H1 (cell line): ENCODE data around the gene LRRTM4. TPM values are rescaled to one million over a fixed set of nuclear protein-coding genes. Genes with fewer than 3 reads are reported as not detected.

Experiments used
- BACH1 ChIP-seq: IDR thresholded peaks from 2 replicates; pipeline ENCODE4 v1.6.1; 2012; ENCODE audit warnings: low read length, improper control_type of control experiment
- CEBPB ChIP-seq: IDR thresholded peaks from 2 replicates; pipeline ENCODE4 v1.6.1; 2012; ENCODE audit warnings: low read depth, low read length
- CHD1 ChIP-seq: IDR thresholded peaks from 2 replicates; pipeline ENCODE4 v1.6.1; 2012; ENCODE audit warnings: low read depth, low read length, improper control_type of control experiment
- NANOG ChIP-seq: IDR thresholded peaks from 2 replicates; pipeline ENCODE4 v1.6.1; 2011; ENCODE audit warnings: low read length, low read depth, mild to moderate bottlenecking, inconsistent platforms; ENCODE audit not compliant: insufficient read depth, poor library complexity, severe bottlenecking
- RAD21 ChIP-seq, 2 experiments: IDR thresholded peaks in 1 of 2; conservative IDR thresholded peaks in 1 of 2; 2 replicates each; pipeline ENCODE4 v1.6.1; 2011; ENCODE audit warnings: low read depth in 2 of 2, low read length in 2 of 2, improper control_type of control experiment in 1 of 2, inconsistent platforms in 1 of 2, mild to moderate bottlenecking in 1 of 2, moderate library complexity in 1 of 2
- RFX5 ChIP-seq: IDR thresholded peaks from 2 replicates; pipeline ENCODE4 v1.6.1; 2011; ENCODE audit warnings: low read depth, low read length, improper control_type of control experiment, borderline replicate concordance
- SP1 ChIP-seq: IDR thresholded peaks from 2 replicates; pipeline ENCODE4 v1.6.1; 2011; ENCODE audit warnings: low read depth, low read length
- SUZ12 ChIP-seq: fragments of 200-600 bp; sonication (generic); IDR thresholded peaks from 2 replicates; pipeline ENCODE4 v1.6.1; 2012; ENCODE audit warnings: mild to moderate bottlenecking, inconsistent platforms, low read length, moderate library complexity, mixed read lengths
- TCF12 ChIP-seq: IDR thresholded peaks from 2 replicates; pipeline ENCODE4 v1.6.1; 2011; ENCODE audit warnings: low read depth, mild to moderate bottlenecking, low read length
- polyA plus RNA-seq, 7 experiments: library from polyadenylated mRNA; depleted of rRNA in 3 of 7; stranded (reverse) in 5 of 7; unstranded in 2 of 7; fragments of >200 nt in 5 of 7; fragments of 200-250 nt in 2 of 7; gene quantifications; 1 replicate in 5 of 7; 2 replicates in 1 of 7; 4 replicates in 1 of 7; pipeline versions ENCODE4 v1.2.1 to v1.2.3, GENCODE V29; 2011 to 2013; ENCODE audit warnings: missing spikeins in 2 of 7, mixed read lengths in 2 of 7
- total RNA-seq: library from RNA; stranded (reverse); fragmentation: NEBNext Ultra II Directional; extraction: Animal tissue kit (Norgen Biotek cat#: 25700); gene quantifications from 2 replicates; pipeline ENCODE4 v1.2.1, GENCODE V29; 2021
- TF ChIP-seq, protein P1 (sequence below): fragments of 300-600 bp; sonication (generic); IDR thresholded peaks from 2 replicates; pipeline ENCODE4 v1.7.1; 2012; ENCODE audit warnings: low read length, moderate library complexity, mild to moderate bottlenecking, inconsistent platforms; ENCODE audit not compliant: insufficient replicate concordance

Gene LRRTM4
- total and polyA plus RNA-seq, 2 of the 8 experiments (the other 6 are each of a cell fraction or from before 2014, with no cell fraction given) = 3.6 to 9.5 TPM

DNA sequence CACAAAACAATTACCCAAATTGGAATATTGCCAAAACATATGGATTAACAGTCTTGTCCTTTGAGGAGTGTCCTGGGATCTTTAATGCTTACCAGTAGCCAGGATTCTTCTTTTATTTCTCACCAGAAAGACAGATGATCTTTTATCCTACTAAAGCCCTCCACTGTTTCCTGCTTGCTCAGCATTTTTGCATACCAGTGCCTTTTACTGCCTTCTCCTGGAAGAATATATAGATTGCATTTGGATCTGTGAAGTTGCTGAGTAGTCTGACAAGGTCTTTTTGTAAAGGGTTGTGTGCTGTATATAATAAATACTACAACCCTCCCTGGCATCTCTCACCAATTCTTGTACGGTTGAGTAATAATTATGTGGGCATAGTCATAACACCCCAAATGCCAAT, 652.2 kb downstream of the LRRTM4 start (continued):
- TF ChIP-seq, protein P1, sequence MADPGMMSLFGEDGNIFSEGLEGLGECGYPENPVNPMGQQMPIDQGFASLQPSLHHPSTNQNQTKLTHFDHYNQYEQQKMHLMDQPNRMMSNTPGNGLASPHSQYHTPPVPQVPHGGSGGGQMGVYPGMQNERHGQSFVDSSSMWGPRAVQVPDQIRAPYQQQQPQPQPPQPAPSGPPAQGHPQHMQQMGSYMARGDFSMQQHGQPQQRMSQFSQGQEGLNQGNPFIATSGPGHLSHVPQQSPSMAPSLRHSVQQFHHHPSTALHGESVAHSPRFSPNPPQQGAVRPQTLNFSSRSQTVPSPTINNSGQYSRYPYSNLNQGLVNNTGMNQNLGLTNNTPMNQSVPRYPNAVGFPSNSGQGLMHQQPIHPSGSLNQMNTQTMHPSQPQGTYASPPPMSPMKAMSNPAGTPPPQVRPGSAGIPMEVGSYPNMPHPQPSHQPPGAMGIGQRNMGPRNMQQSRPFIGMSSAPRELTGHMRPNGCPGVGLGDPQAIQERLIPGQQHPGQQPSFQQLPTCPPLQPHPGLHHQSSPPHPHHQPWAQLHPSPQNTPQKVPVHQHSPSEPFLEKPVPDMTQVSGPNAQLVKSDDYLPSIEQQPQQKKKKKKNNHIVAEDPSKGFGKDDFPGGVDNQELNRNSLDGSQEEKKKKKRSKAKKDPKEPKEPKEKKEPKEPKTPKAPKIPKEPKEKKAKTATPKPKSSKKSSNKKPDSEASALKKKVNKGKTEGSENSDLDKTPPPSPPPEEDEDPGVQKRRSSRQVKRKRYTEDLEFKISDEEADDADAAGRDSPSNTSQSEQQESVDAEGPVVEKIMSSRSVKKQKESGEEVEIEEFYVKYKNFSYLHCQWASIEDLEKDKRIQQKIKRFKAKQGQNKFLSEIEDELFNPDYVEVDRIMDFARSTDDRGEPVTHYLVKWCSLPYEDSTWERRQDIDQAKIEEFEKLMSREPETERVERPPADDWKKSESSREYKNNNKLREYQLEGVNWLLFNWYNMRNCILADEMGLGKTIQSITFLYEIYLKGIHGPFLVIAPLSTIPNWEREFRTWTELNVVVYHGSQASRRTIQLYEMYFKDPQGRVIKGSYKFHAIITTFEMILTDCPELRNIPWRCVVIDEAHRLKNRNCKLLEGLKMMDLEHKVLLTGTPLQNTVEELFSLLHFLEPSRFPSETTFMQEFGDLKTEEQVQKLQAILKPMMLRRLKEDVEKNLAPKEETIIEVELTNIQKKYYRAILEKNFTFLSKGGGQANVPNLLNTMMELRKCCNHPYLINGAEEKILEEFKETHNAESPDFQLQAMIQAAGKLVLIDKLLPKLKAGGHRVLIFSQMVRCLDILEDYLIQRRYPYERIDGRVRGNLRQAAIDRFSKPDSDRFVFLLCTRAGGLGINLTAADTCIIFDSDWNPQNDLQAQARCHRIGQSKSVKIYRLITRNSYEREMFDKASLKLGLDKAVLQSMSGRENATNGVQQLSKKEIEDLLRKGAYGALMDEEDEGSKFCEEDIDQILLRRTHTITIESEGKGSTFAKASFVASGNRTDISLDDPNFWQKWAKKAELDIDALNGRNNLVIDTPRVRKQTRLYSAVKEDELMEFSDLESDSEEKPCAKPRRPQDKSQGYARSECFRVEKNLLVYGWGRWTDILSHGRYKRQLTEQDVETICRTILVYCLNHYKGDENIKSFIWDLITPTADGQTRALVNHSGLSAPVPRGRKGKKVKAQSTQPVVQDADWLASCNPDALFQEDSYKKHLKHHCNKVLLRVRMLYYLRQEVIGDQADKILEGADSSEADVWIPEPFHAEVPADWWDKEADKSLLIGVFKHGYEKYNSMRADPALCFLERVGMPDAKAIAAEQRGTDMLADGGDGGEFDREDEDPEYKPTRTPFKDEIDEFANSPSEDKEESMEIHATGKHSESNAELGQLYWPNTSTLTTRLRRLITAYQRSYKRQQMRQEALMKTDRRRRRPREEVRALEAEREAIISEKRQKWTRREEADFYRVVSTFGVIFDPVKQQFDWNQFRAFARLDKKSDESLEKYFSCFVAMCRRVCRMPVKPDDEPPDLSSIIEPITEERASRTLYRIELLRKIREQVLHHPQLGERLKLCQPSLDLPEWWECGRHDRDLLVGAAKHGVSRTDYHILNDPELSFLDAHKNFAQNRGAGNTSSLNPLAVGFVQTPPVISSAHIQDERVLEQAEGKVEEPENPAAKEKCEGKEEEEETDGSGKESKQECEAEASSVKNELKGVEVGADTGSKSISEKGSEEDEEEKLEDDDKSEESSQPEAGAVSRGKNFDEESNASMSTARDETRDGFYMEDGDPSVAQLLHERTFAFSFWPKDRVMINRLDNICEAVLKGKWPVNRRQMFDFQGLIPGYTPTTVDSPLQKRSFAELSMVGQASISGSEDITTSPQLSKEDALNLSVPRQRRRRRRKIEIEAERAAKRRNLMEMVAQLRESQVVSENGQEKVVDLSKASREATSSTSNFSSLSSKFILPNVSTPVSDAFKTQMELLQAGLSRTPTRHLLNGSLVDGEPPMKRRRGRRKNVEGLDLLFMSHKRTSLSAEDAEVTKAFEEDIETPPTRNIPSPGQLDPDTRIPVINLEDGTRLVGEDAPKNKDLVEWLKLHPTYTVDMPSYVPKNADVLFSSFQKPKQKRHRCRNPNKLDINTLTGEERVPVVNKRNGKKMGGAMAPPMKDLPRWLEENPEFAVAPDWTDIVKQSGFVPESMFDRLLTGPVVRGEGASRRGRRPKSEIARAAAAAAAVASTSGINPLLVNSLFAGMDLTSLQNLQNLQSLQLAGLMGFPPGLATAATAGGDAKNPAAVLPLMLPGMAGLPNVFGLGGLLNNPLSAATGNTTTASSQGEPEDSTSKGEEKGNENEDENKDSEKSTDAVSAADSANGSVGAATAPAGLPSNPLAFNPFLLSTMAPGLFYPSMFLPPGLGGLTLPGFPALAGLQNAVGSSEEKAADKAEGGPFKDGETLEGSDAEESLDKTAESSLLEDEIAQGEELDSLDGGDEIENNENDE = no peak
- TF ChIP-seq SUZ12 (no peak), SP1 (no peak), RFX5 (no peak), RAD21 (IDR thresholded peaks at IDR 0.05 in 1 of 2, conservative IDR thresholded peaks at IDR 0.05 in 1 of 2; ENCODE audit: low read depth in 2 of 2, low read length in 2 of 2) (peak; percentile 48 to 56), TCF12 (no peak), BACH1 (no peak), NANOG (no peak), CHD1 (no peak), CEBPB (no peak)
